IMR-90 (cell line): ENCODE measurements around the gene OPALIN. TPM values are rescaled to one million over a fixed set of nuclear protein-coding genes. Genes with fewer than 3 reads are reported as not detected.

ENCODE experiments used
- ATAC-seq: fragments of 200-7000 bp; cut with Tn5 transposase; 2 replicates; pipeline ENCODE4 v1.9.1; 2020; ENCODE audit warnings: low read depth, mild to moderate bottlenecking, moderate library complexity
- BruUV-seq: library from RNA; stranded (reverse); fragments of 400-500 nt; replicated peaks from 2 replicates; lab custom pipeline; 2021; lab: Mats Ljungman, UMichigan
- CTCF ChIA-PET: fragments of 300-600 bp; formaldehyde crosslinking; extraction: SDS; loops from one replicate; lab custom pipeline; 2021; ENCODE audit warnings: antibody characterized with exemption; lab: Yijun Ruan, JAX
- POLR2A ChIA-PET: fragments of 300-600 bp; sonication (Branson Sonifier 250); formaldehyde crosslinking; loops from one replicate; lab custom pipeline; 2022; ENCODE audit warnings: antibody characterized with exemption; ENCODE audit not compliant: unreplicated experiment; lab: Charles Lee
- DNase-seq: peaks from one replicate; pipeline ENCODE4 v3.0.0; 2013
- H2AFZ ChIP-seq: replicated peaks from 2 replicates; pipeline ENCODE3; 2013; ENCODE audit warnings: low read length, mild to moderate bottlenecking; ENCODE audit not compliant: poor library complexity
- H2AK5ac ChIP-seq: 2 replicates; pipeline ENCODE4 v1.6.1; 2013; ENCODE audit warnings: low read depth, low read length, inconsistent platforms
- H2AK9ac ChIP-seq: replicated peaks from 2 replicates; pipeline ENCODE3; 2013; ENCODE audit warnings: mild to moderate bottlenecking, low read depth, low read length, moderate library complexity; ENCODE audit not compliant: poor library complexity
- H2BK120ac ChIP-seq: 2 replicates; pipeline ENCODE4 v1.6.1; 2013; ENCODE audit warnings: low read depth, low read length, inconsistent platforms
- H2BK15ac ChIP-seq: 3 replicates; pipeline ENCODE4 v1.6.1; 2013; ENCODE audit warnings: low read depth, low read length, inconsistent platforms
- H2BK20ac ChIP-seq: 2 replicates; pipeline ENCODE4 v1.6.1; 2013; ENCODE audit warnings: low read depth, mild to moderate bottlenecking, inconsistent platforms, low read length, moderate library complexity
- H2BK5ac ChIP-seq: 2 replicates; pipeline ENCODE4 v1.6.1; 2013; ENCODE audit warnings: mild to moderate bottlenecking, low read depth, low read length, inconsistent platforms; ENCODE audit not compliant: poor library complexity, severe bottlenecking
- H3K14ac ChIP-seq: replicated peaks from 2 replicates; pipeline ENCODE4 v1.6.1; 2013; ENCODE audit warnings: low read depth, low read length, inconsistent platforms
- H3K18ac ChIP-seq: 2 replicates; pipeline ENCODE4 v1.6.1; 2013; ENCODE audit warnings: low read depth, low read length, control low read depth
- H3K23ac ChIP-seq: 2 replicates; pipeline ENCODE4 v1.6.1; 2013; ENCODE audit warnings: low read depth, low read length, inconsistent platforms
- H3K27ac ChIP-seq: 2 replicates; pipeline ENCODE4 v1.5.1; 2013; ENCODE audit warnings: mild to moderate bottlenecking, control low read depth, low read length; ENCODE audit not compliant: insufficient read depth
- H3K27me3 ChIP-seq: 2 replicates; pipeline ENCODE4 v1.6.1; 2013; ENCODE audit warnings: low read length; ENCODE audit not compliant: control insufficient read depth, insufficient read depth
- H3K36me3 ChIP-seq: 2 replicates; pipeline ENCODE4 v1.6.1; 2013; ENCODE audit warnings: low read length, mixed read lengths; ENCODE audit not compliant: control insufficient read depth, insufficient read depth
- H3K4ac ChIP-seq: 2 replicates; pipeline ENCODE4 v1.6.1; 2013; ENCODE audit warnings: low read depth, low read length, inconsistent platforms
- H3K4me1 ChIP-seq: 2 replicates; pipeline ENCODE4 v1.6.1; 2013; ENCODE audit warnings: low read length, mixed read lengths; ENCODE audit not compliant: control insufficient read depth, insufficient read depth
- H3K4me2 ChIP-seq: 2 replicates; pipeline ENCODE4 v1.6.1; 2013; ENCODE audit warnings: low read depth, mild to moderate bottlenecking, control low read depth, low read length, moderate library complexity
- H3K4me3 ChIP-seq: 2 replicates; pipeline ENCODE4 v1.5.1; 2013; ENCODE audit warnings: low read depth, mild to moderate bottlenecking, control low read depth, low read length, moderate library complexity; ENCODE audit not compliant: insufficient read depth
- H3K56ac ChIP-seq: 2 replicates; pipeline ENCODE4 v1.6.1; 2013; ENCODE audit warnings: low read length, inconsistent platforms; ENCODE audit not compliant: insufficient read depth; ENCODE audit errors: extremely low read depth
- H3K79me1 ChIP-seq, 2 experiments: 2 replicates each; pipeline ENCODE4 v1.6.1; 2013; ENCODE audit warnings: low read length in 2 of 2, inconsistent platforms in 1 of 2, low read depth in 1 of 2
- H3K9ac ChIP-seq: 2 replicates; pipeline ENCODE4 v1.6.1; 2013; ENCODE audit warnings: low read depth, low read length, control low read depth
- H3K9me1 ChIP-seq: 2 replicates; pipeline ENCODE4 v1.6.1; 2013; ENCODE audit warnings: low read length, inconsistent platforms; ENCODE audit not compliant: insufficient read depth
- H3K9me3 ChIP-seq: 2 replicates; pipeline ENCODE4 v1.6.1; 2013; ENCODE audit warnings: low read length; ENCODE audit not compliant: control insufficient read depth, insufficient read depth
- H4K20me1 ChIP-seq: 2 replicates; pipeline ENCODE4 v1.6.1; 2013; ENCODE audit warnings: low read length, inconsistent platforms; ENCODE audit not compliant: insufficient read depth
- H4K5ac ChIP-seq: 2 replicates; pipeline ENCODE4 v1.6.1; 2013; ENCODE audit warnings: mild to moderate bottlenecking, low read depth, low read length, control low read depth
- H4K8ac ChIP-seq, 2 experiments: 2 replicates each; pipeline ENCODE4 v1.6.1; 2013; ENCODE audit warnings: low read depth in 2 of 2, low read length in 2 of 2, control low read depth in 1 of 2, inconsistent platforms in 1 of 2
- H4K91ac ChIP-seq: 2 replicates; pipeline ENCODE4 v1.6.1; 2013; ENCODE audit warnings: low read depth, low read length, inconsistent platforms; ENCODE audit not compliant: insufficient read depth
- BHLHE40 ChIP-seq: fragments of 150-350 bp; IDR thresholded peaks from 2 replicates; pipeline ENCODE4 v1.6.1; 2016; ENCODE audit warnings: mild to moderate bottlenecking, low read depth, low read length
- CEBPB ChIP-seq: IDR thresholded peaks from 2 replicates; pipeline ENCODE4 v1.6.1; 2012; ENCODE audit warnings: low read depth, low read length, improper control_type of control experiment
- FOS ChIP-seq: fragments of 150-350 bp; IDR thresholded peaks from 2 replicates; pipeline ENCODE4 v1.6.1; 2016; ENCODE audit warnings: low read depth, low read length
- MAFK ChIP-seq: IDR thresholded peaks from 2 replicates; pipeline ENCODE4 v1.6.1; 2012; ENCODE audit warnings: low read depth, low read length, improper control_type of control experiment
- MAZ ChIP-seq: IDR thresholded peaks from 2 replicates; pipeline ENCODE4 v1.6.1; 2012; ENCODE audit warnings: low read depth, mild to moderate bottlenecking, low read length, improper control_type of control experiment, moderate library complexity, borderline replicate concordance
- MXI1 ChIP-seq: IDR thresholded peaks from 2 replicates; pipeline ENCODE4 v1.6.1; 2012; ENCODE audit warnings: low read depth, mild to moderate bottlenecking, low read length, moderate library complexity, borderline replicate concordance
- NFE2L2 ChIP-seq: fragments of 150-350 bp; IDR thresholded peaks from 2 replicates; pipeline ENCODE4 v1.6.1; 2016; ENCODE audit warnings: low read depth, mild to moderate bottlenecking, low read length
- POLR2A ChIP-seq: IDR thresholded peaks from 2 replicates; pipeline ENCODE4 v1.6.1; 2012; ENCODE audit warnings: mild to moderate bottlenecking, low read depth, low read length
- RAD21 ChIP-seq: IDR thresholded peaks from 2 replicates; pipeline ENCODE4 v1.6.1; 2012; ENCODE audit warnings: low read length, improper control_type of control experiment
- RCOR1 ChIP-seq: IDR thresholded peaks from 2 replicates; pipeline ENCODE4 v1.6.1; 2012; ENCODE audit warnings: mild to moderate bottlenecking, low read length, improper control_type of control experiment; ENCODE audit not compliant: insufficient replicate concordance
- RFX5 ChIP-seq: IDR thresholded peaks from 2 replicates; pipeline ENCODE4 v1.8.0; 2012; ENCODE audit warnings: low read depth, mild to moderate bottlenecking, low read length, moderate library complexity
- SMC3 ChIP-seq: fragments of 150-350 bp; IDR thresholded peaks from 2 replicates; pipeline ENCODE4 v1.6.1; 2016; ENCODE audit warnings: low read depth, mild to moderate bottlenecking, antibody characterized with exemption, low read length, moderate library complexity
- USF2 ChIP-seq: fragments of 150-350 bp; IDR thresholded peaks from 2 replicates; pipeline ENCODE4 v1.6.1; 2017; ENCODE audit warnings: mild to moderate bottlenecking, antibody characterized with exemption, low read length, low read depth
- WGBS, 2 experiments: methylation state at CpG; one replicate each; pipeline versions ENCODE4 v1.1.5 to v1.1.7; 2013; ENCODE audit warnings: missing lambda C conversion rate in 2 of 2; ENCODE audit not compliant: insufficient read length in 1 of 2; ENCODE audit errors: extremely low coverage in 2 of 2; 5-methylcytosine and 5-hydroxymethylcytosine counted together
- dilution Hi-C: fragments of 300-500 bp; cut with HindIII; formaldehyde crosslinking; loops from one replicate; pipeline ENCODE4 v1.14.3; 2018; ENCODE audit warnings: low sequenced_read_pairs; ENCODE audit not compliant: unreplicated experiment
- in situ Hi-C: fragments of 300-500 bp; cut with MboI; formaldehyde crosslinking; loops from 3 replicates; pipeline ENCODE4 v1.14.3; 2019; ENCODE audit warnings: low sequenced_read_pairs, inconsistent platforms, mixed read lengths
- intact Hi-C: fragments of 100-400 bp; cut with micrococcal nuclease; formaldehyde crosslinking; loops from 2 replicates; pipeline ENCODE4 v1.10.0; 2022
- polyA plus RNA-seq, 3 experiments: library from polyadenylated mRNA; depleted of rRNA; stranded (reverse); fragments of >200 nt; gene quantifications; 2 replicates each; pipeline ENCODE4 v1.2.3, GENCODE V29; 2012; ENCODE audit warnings: low replicate concordance in 1 of 3
- total RNA-seq: library from RNA; depleted of rRNA; stranded (reverse); fragments of >200 nt; gene quantifications from 2 replicates; pipeline ENCODE4 v1.2.3, GENCODE V29; 2012
- TF ChIP-seq, protein P1 (sequence below): fragments of 150-350 bp; IDR thresholded peaks from 2 replicates; pipeline ENCODE4 v1.6.1; 2016; ENCODE audit warnings: low read depth, mild to moderate bottlenecking, low read length, moderate library complexity, borderline replicate concordance
- TF ChIP-seq, protein P2 (sequence below): conservative IDR thresholded peaks from 2 replicates; pipeline ENCODE4 v1.5.1; 2012; ENCODE audit warnings: mild to moderate bottlenecking, low read depth, low read length, improper control_type of control experiment

OPALIN gene
- total and polyA plus RNA-seq, 2 of the 4 experiments (the other 2 are of a cell fraction), result not detected

GRCh38 chr10:96295475-96295874 is 63.3 kb downstream of the OPALIN start:
- Histone ChIP-seq H3K4me2 (no peak overlapping the region), H3K36me3 (no peaks in the 10 kb centered on the region), H2BK120ac (no peak overlapping the region), H4K5ac (no peak overlapping the region), H3K23ac (no peak overlapping the region), H3K9ac (no peak overlapping the region), H2BK5ac (no peak overlapping the region), H3K4me1 (no peaks in the 10 kb centered on the region), H2AK5ac (no peak overlapping the region), H4K20me1 (no peaks in the 10 kb centered on the region), H4K8ac (no peak overlapping the region), H2AFZ (no peak overlapping the region), H3K4me3 (no peak overlapping the region), H3K56ac (no peak overlapping the region), H2AK9ac (no peak overlapping the region), H3K79me1 (no peaks in the 10 kb centered on the region), H3K4ac (no peak overlapping the region), H3K9me3 (no peaks in the 10 kb centered on the region), H4K91ac (no peak overlapping the region), H2BK15ac (no peak overlapping the region), H3K27ac (no peak overlapping the region), H3K14ac (no peak overlapping the region), H3K27me3 (peaks cover 7% of the 10 kb centered on the region), H2BK20ac (no peak overlapping the region), H3K18ac (no peak overlapping the region), H3K9me1 (no peaks in the 10 kb centered on the region)
- in situ Hi-C loops, result loop anchor here (5.0 kb wide), 1 partner anchor 273 kb away; no protein-coding TSS in a partner anchor
- ATAC-seq (no peak), DNase-seq (no peak)
- WGBS, 2 experiments, result 0% methylated on average over 2 of the region's 4 CpGs; no CpG with 5 or more reads in 1 of the 2 experiments
- intact Hi-C loops, result loop anchor here (10.0 kb wide), 1 partner anchor 601 kb away; the partner anchor contains the start of gene TCTN3
- POLR2A ChIA-PET, result no interaction called here
- CTCF ChIA-PET, result no interaction called here
- no peak for TF ChIP-seq NFE2L2
- TF ChIP-seq RCOR1, result no peak
- no peak for TF ChIP-seq BHLHE40
- no peak for TF ChIP-seq CEBPB
- TF ChIP-seq MXI1, result no peak
- no peak for TF ChIP-seq FOS
- no peak for TF ChIP-seq MAZ
- TF ChIP-seq USF2, result no peak
- TF ChIP-seq RAD21, result no peak
- no peak for TF ChIP-seq SMC3
- no peak for TF ChIP-seq MAFK
- no peak for TF ChIP-seq RFX5
- TF ChIP-seq, protein P1, sequence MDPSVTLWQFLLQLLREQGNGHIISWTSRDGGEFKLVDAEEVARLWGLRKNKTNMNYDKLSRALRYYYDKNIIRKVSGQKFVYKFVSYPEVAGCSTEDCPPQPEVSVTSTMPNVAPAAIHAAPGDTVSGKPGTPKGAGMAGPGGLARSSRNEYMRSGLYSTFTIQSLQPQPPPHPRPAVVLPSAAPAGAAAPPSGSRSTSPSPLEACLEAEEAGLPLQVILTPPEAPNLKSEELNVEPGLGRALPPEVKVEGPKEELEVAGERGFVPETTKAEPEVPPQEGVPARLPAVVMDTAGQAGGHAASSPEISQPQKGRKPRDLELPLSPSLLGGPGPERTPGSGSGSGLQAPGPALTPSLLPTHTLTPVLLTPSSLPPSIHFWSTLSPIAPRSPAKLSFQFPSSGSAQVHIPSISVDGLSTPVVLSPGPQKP, result no peak
- no peak for TF ChIP-seq POLR2A
- TF ChIP-seq, protein P2, sequence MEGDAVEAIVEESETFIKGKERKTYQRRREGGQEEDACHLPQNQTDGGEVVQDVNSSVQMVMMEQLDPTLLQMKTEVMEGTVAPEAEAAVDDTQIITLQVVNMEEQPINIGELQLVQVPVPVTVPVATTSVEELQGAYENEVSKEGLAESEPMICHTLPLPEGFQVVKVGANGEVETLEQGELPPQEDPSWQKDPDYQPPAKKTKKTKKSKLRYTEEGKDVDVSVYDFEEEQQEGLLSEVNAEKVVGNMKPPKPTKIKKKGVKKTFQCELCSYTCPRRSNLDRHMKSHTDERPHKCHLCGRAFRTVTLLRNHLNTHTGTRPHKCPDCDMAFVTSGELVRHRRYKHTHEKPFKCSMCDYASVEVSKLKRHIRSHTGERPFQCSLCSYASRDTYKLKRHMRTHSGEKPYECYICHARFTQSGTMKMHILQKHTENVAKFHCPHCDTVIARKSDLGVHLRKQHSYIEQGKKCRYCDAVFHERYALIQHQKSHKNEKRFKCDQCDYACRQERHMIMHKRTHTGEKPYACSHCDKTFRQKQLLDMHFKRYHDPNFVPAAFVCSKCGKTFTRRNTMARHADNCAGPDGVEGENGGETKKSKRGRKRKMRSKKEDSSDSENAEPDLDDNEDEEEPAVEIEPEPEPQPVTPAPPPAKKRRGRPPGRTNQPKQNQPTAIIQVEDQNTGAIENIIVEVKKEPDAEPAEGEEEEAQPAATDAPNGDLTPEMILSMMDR, result no peak
- dilution Hi-C loops, result no loop called here
- BruUV-seq, result no TSS peak
